Anterior cingulate cortex (tissue), 58 donors: ENCODE data around the gene CAGE1.
"Not testable (repeated sequence)": the region's sequence is repeated elsewhere in the genome, so short reads cannot be mapped to it uniquely, and the experiment has no call there.

Experiments used
- DNase-seq, 58 donors: peaks; one replicate each; lab custom pipeline; 2025; lab: John Stamatoyannopoulos, UW

The CAGE1 gene

DNA sequence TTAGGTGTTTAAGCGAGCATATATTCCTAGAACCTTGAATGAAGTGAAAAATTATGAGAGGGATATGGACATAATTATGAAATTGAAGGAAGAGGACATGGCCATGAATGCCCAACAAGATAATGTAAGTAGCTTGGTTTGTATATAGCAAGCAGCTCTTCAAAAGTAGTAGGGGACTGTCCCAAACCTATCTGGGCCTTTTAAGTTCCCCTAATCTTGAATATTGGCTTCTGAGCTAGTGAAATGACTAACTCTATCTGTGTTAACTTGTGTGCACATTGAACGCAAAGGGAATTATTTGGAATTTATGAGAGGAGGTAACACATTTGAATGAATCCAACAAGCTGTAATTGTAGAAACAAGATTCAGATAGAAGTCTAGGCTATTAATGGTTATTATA, 21.8 kb upstream of the CAGE1 start:
- no peak for DNase-seq

- peak in 19 of 58 donors; percentile 3 to 37 (median 15) for DNase-seq
Observed at GRCh38 chr6:7410851-7411250, 21.3 kb upstream of the CAGE1 start.

DNA sequence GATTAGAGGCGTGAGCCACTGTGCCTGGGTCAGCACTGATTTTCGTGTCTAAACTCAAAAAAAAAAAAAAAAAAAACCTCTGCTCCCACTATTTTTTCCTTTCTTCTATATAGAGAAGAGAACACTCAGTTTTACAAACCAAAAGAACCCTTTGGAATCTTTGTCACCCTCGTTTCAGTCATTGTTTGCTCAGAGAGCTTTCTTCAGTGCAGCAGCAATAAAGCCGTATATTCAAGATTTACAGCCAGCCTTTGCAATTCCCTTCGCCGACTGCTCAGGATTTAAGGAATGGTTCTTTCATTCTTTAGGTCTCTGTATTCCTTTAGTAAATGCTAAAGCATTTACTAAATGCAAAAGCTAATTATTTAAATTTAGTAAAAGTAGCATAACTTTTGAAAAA, 20.2 kb upstream of the CAGE1 start:
- no peak for DNase-seq

- no peak for DNase-seq
Observed at GRCh38 chr6:7406743-7407142, 17.2 kb upstream of the CAGE1 start.

DNA sequence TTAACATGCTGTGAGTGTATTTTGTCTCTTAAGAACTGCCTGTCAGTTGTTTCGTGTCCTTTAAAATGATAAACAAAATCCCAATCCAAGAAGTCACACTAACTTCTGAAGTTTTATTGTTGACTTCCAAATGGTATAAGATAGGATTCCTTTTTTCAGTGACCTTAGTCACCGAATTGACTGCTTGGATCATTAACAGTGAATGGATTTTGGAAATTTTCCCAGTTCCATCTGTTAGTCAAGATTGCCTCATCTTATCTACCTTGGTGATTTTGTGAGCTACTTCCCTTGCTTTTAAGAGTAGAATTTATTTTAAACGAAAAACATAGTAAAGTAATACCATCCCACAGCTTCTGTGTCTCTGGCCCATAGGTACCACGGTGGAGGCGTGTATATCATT, 15.0 kb upstream of the CAGE1 start:
- DNase-seq: no peak

- DNase-seq: no peak
Observed at GRCh38 chr6:7402716-7403115, 13.2 kb upstream of the CAGE1 start.

DNA sequence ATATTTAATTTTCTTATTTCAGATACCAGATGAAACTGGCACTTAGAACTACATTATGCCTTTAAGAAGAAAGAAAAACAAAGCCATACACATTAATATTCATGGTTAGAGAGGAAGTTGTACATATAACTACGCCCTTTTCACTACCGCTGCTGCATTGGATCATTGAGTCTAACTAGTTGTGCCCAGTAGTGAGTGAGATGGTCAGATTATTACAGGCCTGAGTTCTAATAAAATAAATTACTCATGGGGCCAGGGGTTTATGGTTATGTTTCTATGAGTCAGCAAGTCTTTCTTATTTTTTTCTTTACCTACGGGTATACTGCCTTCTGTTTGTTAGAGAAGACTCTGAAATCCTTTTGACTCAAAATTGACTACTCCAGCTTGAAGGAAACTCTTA, 11.5 kb upstream of the CAGE1 start:
- DNase-seq: no peak

DNA sequence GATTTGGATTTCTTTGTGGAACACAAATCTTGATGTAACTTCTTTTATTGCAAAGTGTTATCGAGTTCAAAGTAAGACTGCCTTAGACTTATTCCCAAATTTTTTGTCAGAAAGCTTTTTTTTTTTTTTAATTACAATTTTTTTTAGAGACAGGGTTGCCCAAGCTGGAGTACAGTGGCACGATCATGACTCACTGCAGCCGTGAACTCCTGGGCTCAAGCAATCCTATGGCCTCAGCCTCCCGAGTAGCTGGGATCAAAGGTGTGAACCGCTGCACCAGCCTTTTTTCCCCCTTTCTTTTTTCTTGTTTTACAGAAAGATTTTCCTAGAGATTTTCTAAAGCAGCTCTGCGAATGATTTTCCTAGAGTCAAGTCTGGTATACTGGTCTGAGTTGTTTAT, 2.9 kb upstream of the CAGE1 start:
- DNase-seq: no peak

DNA sequence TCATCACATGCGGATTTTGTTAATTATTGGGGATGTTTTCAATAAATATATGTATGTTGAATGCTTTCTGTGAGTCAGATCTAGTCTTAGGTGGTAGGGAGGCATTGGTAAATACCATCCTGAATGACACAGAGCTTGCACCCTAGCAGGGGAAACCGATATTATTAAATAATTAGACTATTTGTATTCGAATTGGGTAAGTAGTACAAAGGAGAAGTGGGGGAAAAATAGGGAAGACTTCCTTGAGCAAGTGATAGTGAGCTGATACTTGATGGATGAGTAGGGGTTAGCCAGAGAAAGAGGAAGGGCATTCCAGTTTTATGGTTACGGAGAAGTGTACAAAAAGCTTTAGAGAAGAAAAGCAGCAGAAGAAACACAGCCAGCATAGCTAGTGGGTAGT, 1.6 kb upstream of the CAGE1 start:
- DNase-seq: no peak

DNA sequence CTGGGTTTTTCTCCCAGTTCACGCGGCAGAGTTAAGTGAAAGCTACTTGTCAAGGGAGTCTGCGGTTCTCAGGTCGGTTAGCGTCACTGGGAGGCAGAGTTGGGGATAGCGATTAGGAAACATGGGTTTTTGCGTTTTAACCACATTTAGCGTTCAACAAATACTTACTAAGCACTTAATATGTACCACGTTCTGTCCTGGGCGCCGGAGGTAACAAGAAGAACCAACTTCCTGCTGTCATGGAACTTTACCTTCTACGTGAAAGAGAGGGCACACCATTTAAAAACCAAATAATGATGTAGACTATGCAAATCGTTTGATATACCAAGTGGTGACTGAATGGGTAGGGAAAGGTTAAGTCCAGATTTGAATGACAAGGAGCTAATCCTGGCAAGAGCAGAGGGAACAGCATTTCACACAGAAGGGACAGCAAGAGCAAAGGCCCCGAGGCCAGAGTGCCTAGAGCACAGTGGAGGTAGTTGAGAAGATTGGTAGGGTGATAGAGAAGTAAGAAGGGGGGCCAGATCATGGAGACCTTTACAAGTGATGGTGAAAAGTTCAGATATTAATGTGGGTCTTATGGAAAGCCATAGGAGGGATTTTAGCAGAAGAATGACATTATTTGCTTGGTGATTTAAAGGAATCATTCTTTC, 810 bp upstream of the CAGE1 start:
- DNase-seq: peak in 2 of 58 donors; percentile 34 to 45

GRCh38 chr6:7389162-7389450, 436 bp downstream of the CAGE1 start:
- peak in 3 of 58 donors; percentile 46 to 66 (median 56) for DNase-seq

GRCh38 chr6:7381092-7381491, 8.4 kb downstream of the CAGE1 start:
- DNase-seq: no peak

GRCh38 chr6:7378740-7379139, 10.8 kb downstream of the CAGE1 start:
- DNase-seq: no peak

- no peak for DNase-seq
Observed at GRCh38 chr6:7377961-7378360, 11.6 kb downstream of the CAGE1 start.

GRCh38 chr6:7373739-7374138, 15.8 kb downstream of the CAGE1 start:
- DNase-seq: no peak

DNA sequence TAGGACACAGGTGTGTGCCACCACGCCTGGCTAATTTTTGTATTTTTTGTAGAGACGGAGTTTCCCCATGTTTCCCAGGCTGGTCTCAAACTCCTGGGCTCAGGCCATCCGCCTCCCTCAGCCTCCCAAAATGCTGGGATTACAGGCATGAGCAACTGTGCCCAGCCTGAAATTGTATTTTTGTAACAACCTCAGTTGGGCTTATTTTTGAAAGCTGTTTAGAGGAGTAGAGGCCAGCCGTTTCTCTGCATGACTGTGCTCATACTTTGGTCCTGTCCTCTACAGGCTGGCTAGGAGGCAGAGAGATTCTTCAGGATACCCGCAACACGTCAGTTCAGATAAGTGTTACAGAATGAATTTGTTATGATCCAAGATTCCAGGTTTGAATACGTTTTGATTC, 22.1 kb downstream of the CAGE1 start:
- DNase-seq: no peak

DNA sequence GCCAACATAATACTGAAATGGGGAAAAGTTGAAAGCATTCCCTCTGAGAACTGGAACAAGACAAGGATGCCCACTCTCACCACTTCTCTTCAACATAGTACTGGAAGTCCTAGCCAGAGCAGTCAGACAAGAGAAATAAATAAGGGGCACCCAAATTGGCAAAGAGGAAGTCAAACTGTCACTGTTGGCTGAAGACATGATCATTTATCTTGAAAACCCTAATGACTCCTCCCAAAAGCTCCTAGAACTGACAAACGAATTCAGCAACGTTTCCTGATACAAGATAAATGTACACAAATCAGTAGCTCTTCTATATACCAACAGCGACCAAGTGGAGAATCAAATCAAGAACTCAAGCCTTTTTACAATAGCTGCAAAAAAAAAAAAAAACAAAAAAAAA, 37.6 kb downstream of the CAGE1 start:
- DNase-seq: not testable (repeated sequence)

GRCh38 chr6:7350591-7350990, 39.0 kb downstream of the CAGE1 start:
- DNase-seq: not testable (repeated sequence)

GRCh38 chr6:7347551-7347997, 42.0 kb downstream of the CAGE1 start:
- DNase-seq: not testable (repeated sequence)

DNA sequence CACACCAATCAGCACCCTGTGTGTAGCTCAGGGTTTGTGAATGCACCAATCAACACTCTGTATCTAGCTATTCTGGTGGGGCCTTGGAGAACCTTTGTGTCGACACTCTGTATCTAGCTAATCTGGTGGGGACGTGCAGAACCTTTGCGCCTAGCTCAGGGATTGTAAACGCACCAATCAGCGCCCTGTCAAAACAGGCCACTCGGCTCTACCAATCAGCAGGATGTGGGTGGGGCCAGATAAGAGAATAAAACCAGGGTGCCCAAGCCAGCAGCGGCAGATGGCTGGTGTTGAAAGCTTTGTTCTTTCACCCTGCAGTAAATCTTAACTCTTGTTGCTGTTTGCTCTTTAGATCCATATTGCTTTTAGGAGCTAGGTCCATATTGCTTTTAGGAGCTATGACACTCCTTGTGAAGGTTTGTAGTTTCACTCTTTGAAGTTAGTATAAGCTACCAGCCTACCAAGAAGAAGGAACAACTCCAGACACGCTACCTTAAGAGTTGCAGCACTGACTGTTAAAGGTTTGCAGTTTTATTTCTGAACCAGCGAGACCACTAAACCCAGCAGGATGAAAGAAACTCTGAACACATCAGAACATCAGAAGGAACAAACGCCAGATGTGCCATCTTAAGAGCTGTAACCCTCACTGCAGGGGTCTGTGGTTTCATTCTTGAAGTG, 44.6 kb downstream of the CAGE1 start:
- not testable (repeated sequence) for DNase-seq

DNA sequence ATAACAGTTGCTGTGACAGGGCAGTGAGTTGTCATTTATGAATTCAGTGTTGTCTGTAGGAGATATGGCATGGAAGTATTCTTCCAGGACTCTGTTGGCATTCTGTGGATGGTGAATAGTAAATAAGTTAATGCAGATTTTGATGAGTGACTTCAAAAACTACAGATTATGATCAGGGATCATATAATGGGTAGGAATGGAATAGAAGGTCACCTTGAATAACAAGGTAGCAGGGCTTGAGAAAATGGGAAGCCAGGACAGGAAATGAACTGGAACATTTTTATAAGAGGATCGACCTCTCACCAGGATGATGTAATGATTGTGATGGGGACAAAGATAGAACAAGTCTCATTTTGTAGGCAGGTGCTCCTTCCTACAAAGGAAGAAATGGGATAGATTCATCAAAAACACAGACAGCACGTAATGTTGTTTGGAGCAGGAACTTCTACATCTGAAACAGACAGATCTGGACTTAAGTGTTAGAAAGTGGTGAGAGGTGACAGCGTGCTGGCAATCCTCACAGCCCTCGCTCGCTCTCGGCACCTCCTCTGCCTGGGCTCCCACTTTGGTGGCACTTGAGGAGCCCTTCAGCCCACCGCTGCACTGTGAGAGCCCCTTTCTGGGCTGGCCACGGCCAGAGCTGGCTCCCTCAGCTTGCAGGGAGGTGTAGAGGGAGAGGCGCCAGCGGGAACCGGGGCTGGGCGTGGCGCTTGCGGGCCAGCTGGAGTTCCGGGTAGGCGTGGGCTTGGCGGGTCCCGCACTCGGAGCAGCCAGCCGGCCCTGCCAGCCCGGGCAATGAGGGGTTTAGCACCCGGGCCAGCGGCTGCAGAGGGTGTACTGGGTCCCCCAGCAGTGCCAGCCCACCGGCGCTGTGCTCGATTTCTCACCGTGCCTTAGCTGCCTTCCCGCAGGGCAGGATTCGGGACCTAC, 45.7 kb downstream of the CAGE1 start:
- no peak for DNase-seq
